Measurements from ENCODE around the gene TCEA2.

TCEA2 gene

DNA sequence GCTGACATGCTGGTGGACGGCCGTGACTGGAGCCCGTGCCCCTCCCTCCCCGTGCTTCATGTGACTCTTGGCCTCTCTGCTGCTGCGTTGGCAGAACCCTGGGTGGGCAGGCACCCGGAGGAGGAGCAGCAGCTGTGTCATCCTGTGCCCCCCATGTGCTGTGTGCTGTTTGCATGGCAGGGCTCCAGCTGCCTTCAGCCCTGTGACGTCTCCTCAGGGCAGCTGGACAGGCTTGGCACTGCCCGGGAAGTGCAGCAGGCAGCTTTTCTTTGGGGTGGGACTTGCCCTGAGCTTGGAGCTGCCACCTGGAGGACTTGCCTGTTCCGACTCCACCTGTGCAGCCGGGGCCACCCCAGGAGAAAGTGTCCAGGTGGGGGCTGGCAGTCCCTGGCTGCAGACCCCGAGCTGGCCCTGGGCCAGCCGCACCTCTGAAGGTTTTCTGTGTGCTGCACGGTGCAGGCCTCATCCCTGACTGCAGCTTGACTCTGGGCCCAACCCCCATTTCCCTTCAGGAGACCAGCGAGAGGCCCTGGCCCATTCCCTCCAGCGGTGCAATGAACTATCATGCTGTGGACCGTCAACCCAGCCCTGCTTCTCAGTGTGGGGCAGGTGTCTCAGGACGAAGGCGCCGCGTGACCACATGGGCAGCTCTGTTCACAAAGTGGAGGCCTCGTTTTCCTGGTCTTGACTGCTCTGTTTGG lies 36.2 kb downstream of the TCEA2 start:
- no peak for DNase-seq

DNA sequence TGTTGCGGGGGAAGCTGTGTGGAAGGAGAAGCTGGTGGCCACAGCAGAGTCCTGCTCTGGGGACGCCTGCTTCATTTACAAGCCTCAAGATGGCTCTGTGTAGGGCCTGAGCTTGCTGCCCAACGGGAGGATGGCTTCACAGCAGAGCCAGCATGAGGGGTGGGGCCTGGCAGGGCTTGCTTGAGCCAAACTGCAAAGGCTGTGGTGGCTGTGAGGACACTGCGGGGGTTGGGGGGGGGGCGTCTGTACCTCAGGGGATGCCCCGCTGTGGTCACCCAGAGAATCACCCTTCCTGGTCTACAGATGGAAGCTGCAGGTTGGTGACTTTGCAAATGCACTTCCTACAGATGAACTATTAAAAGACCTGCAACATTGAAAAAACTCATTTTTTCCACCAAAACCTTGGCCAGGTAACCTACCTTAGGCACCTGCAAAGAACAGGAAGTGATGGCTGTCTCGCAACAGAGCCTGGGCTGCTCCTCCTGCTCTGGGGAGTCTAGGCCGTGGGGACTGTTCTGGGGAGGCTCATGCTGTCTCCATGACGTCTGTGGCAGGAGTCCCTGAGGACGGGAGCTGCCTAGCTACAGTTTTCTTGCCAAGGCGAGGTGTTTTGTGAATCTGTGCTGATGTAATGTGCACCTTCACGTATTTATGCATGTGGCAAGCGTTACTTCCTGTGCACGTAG lies 37.0 kb downstream of the TCEA2 start:
- peak; percentile 43 for DNase-seq

DNA sequence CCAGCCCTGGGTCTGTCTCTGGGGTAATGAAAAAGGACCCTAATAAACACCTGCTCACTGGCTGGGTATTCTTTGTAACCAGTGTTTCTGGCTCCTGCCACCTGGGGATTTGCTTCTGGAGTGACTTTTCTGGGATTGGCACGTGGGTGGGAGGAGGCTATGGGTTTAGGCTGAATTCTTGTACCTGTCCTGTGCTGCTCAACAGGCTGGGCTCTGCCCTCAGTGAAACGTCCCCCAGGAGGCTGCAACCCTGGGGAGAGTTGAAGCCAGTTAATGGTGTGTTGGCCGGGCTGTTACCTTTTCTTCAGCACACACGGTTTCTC lies 37.5 kb downstream of the TCEA2 start:
- DNase-seq: no peak

DNA sequence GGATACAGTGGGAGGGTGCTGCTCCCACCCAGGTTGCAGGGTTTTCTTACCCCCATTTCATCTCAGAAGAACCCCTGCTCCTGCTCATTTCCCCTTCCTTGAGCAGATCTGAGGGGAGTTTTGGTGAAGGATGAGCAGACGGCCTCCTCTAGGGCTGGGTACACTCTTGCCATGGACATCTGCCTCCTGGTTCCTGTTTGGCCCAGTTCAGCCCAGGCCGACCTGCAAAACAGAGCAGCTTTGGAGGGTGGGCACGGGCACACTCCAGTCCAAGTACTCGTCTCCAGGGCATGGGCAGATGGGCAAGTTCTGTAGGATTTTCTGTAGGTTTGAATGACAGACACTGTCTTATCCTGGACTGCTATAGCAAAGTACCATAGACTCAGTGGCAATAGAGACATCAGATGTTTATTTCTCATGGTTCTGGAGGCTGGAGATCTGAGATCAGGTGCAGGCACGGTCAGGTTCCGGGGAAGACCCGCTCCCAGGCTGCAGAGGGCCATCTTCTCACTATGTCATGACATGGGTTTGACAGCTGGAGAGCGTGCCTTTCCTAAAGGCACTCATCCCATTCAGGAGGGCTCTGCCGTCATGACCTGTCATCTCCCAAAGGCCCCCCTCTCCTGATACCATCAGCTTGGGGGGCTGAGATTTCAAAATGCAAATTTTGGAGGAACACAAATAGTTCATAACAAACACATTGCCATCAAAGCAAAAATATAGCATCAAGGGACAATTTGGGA lies 38.1 kb downstream of the TCEA2 start:
- no peak for DNase-seq

DNA sequence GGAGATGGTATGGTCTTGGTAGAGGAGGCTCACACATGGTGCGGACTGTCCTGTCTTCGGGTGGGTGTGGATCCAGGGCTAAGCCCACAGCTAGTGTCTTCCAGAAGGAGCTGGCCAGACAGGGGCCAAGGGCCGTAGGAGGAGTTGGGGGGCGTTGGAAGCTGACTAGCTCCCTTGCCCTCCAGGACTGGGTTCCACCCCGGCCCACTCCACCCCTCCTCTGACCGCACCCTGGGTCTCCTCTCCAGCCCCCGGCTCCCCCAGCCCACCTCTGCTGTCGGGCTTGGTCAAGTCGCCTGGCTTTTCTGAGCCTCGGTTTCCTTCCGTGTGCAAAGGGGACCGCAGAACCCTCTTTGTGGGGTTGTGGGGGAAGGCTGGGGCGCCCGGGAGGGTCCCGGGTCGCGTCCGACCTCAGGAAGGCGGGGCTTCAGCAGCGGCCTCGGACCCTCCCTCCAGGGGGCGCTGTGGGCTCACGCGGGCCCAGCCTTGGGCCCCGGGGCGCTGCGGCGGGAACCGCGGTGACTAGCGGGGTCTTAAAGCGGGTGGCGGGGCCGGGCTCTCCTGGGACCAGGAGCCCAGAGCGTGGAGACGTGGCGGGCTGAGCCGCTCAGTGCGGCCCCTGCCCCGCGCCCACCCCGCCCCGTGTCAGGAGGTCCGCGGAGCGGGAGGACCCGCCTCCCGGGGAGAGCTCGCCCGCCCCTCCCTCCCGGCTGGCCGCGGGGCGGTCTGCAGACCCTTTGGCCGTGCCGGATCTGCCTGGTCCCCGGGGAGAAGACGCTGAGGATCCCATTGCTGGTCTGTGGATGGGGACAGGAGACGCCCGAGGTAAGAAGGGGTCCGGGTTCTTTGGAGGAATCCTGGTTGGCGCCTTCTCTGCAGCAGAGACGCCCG lies 39.0 kb downstream of the TCEA2 start:
- DNase-seq: peak; percentile 63

DNA sequence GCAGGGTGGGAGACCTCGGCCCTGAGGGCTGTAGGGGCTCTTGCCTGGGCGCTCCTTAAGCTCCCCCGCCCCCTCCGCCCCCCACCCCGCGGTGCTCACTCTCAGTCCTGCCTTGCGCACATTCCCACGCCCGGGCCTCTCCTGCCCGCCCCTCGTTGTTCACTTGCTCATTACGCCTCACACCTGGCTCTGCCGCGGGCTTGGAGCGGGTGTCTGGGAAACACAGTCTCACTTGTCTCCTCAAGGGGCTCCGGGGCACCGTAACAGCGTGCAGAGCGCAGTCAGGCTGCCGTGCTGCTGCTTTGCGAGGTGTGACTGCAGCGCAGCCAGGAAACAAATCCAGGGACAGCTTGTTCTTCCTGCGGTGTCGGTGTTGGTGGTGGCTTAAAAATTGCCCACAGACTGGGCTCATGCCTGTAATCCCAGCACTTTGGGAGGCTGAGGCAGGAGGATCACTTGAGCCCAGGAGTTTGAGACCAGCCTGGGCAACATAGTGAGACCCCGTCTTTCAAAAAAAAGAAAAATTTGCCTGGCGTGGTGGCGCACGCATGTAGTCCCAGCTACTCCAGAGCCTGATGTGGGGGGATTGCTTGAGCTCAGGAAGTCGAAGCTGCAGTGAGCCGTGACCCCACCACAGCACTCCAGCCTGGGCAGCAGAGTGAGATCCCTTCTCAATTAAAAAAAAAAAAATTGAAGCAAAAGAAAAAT lies 39.8 kb downstream of the TCEA2 start:
- DNase-seq: no peak

DNA sequence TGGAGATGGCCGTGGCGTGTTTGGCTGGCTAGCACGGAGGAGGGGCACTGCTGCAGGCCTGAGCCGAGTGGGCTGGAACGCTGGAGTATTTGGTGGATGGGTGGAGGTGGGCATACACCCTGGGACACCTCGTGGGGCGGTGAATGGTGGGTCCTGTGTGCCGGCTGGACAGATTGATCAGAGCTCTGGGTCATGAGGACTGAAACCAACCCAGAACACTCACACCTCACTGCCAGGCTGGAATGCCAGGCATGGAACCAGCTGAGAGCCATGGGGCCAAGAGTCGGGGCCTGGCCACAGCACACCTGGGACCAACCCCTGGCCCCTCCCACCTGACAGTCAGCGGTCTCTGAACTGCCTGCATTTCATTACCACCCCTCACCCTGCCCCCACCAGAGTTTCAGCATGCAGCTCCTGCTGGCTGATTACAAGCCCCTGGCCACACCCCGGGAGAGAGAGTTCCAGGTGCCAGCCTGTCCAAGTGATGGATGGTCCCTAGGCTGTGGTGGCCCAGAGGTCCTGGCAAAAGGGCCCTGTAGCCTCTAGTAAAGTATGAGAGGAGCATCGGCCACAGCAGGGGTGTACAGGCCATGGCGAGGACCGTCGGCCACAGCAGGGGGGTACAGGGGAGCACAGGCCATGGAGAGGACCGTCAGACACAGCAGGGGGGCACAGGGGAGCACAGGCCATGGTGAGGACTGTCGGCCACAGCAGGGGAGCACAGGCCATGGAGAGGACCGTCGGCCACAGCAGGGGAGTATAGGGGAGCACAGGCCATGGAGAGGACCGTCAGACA lies 41.1 kb downstream of the TCEA2 start:
- DNase-seq: no peak

DNA sequence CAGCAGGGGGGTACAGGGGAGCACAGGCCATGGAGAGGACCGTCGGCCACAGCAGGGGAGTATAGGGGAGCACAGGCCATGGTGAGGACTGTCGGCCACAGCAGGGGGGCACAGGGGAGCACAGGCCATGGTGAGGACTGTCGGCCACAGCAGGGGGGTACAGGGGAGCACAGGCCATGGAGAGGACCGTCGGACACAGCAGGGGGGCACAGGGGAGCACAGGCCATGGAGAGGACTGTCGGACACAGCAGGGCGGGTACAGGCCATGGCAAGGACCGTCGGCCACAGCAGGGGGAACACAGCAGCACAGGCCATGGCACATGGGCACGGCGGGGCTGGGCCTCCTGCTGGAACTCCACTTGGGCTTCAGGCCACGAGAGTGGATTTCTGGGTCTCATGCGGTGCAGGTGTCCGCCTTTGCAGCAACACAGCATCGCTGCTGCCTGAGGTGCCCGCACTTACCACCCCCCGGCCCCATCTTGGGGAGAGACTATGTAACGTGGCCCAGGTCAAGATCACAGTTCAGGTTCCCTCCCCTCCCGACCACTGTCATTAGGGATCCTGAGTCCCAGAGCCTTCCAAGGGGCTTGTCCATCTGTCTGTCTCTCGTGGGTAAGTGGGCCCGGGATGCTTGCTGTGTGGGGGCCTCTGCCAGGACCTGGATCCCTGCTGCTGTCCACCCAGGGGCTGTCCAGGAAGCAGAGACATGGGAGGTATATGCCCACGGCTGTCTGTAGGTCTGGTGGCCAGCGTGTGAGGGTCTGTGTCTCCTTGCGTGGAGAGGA lies 41.9 kb downstream of the TCEA2 start:
- DNase-seq: no peak

DNA sequence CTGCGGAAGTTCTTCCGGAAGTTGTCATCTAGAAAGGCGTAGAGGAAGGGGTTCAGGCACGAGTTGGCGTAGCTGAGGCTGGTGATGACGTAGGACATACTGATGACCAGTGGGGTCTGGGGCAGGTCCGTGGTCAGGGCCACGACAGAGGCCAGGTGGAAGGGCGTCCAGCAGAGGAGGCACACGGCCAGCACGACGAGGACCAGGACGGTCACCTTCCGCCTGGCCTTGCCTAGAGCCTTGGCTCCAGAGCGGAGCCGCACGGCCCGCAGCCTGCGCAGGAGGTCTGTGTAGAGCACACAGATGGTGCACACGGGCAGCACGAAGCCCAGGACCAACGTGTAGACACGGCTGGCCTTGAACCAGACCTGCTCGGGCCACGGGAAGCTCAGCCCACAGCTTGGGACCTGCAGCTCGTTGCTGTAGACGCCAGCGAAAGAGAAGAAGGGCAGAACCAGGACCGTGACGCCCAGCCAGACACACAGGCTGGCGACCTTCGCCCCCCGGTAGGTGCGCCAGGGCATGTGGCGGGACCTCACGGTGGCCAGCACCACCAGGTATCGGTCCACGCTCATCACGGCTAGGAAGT lies 42.9 kb downstream of the TCEA2 start:
- DNase-seq: no peak

DNA sequence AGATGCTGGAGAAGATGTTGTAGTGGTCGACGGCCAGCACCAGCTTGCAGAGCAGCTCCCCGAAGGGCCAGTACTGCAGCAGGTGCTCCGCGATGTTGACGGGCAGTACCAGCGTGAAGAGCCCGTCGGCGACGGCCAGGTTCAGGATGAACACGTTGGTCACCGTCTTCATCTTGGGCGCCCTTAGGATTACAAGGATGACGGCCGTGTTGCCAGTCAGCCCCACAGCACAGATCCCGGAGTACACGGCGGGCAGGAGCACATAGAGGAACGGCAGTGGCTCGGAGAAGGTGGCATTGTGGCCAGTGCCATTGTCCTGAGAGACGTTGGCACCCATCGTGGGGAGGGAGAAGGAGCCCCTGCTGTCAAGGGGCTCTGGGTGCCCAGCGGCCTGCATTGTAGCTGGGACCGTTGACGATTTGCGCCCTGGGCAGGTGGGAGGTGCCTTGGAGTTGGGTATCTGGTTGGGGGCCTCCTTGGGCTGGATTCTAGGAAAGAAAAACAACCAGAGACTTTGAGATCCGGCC lies 43.5 kb downstream of the TCEA2 start:
- no peak for DNase-seq

DNA sequence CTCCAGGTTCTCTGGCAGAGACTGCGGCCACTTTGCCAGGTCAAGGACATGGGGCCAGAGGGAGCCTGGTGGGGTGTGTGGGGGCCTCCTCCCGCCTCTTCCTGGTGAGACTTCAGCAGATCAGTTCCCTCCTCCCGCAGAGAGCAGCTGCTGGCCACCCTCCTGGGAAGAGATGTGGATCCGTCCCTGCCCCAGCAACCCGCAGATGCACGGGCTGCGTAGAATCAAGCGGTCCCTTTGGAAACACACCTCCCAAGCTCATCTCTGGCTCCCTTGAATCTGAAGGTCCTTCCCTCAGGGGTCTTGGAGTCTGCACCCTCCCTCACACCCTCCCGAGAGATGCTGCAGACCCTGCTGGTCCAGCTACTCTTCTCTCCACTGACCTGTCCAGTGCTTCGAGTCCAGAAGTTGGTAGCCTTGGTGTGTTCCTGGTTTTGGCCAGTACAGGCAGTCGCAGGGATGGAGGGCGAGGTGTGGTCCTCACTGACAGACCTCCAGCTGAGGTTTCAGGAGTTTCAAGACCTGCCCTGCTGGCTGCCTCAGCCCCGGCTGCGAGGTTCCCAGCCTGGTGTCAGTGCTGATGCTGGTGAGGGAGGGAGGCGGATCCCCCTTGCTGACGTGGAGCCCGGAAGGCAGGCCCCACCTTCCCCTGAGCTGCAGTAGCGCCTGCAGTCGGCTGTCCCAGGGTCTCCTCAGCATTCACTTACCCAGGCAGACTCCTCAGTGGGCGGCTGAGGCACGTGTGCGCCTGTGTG lies 44.2 kb downstream of the TCEA2 start, which contains the start of gene NPBWR2:
TSS of gene NPBWR2 (minus strand) at position 585 of the 755 bp plus-strand sequence. CDS start 734 bp downstream, outside the sequence.
- DNase-seq: no peak

DNA sequence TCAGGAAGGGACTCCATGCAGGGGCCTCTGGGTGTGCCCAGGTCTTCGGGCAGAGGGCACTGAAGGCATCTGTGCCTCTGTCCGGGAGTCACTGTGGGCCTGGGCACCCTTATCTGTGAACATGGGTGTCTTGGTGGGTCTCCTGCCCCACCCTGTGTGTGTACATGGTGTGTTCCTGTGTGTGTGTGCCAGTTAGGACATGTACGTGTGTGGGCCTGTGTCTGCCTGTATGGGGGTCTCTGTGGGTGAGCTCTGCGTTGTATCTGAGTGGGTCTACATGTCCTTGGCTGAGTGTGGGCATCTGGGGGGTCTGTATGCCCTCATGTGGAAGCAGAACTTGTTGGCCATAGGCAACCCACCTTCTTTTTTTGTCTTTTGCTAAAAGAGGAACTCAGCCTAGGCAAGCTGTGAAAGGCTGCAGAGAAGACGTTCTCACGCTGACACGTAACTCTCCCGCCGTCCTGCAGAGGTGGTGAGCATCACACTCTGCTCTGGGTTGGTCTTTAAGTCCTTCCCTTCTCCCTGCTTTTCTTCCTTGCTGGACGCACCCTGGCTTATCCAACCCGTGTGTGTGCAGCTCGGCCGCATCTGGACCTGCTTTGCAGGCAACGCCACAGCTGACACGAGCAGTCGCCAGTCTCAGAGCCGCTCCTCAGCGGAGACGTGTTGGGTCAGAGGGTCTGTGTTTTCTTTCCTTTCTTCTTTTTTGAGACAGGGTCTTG lies 44.9 kb downstream of the TCEA2 start:
- no peak for DNase-seq

DNA sequence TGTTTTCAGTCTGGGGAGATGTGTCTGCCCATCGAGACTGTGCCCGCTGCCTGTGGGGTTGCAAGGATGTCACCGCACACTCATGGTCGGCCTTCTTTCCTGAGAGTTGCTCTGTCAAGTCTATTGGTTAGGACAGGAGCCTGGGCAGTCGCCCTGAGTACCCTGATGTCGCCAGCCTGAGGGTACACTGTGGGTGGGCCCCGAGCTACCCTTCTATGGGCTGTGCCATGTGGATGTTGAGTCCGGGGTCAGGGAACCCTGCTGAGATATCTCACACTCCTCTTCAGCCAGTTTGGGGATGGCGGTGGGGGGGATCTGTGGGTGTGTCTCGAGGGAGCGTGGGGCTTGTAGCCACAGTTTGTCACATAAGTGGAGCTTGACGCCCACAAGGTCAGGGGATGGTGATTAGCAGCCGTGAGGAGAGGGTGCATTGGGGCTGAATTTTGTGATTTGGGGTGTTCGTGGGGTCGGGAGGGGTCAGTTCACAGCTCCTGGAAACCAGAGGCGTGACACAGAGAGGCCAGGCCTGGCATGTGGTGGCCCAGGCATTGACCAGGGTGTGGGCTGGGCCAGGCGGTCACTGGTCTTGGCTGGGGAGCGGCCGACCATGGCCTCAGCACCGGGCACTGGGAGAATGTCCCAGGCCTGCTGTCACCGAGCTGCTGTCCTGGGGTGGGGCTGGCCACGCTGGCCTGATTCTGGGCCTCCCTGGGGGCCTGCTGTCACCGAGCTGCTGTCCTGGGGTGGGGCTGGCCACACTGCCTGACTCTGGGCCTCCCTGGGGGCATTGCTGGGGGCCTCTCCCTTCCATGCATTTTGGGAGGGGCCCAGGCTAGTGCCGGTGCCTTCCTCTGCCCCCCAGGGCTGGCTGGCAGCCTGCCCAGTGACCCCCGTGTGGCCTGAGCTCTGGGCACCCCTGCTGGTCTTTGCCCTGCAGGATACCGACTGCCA lies 46.0 kb downstream of the TCEA2 start:
- DNase-seq: no peak

DNA sequence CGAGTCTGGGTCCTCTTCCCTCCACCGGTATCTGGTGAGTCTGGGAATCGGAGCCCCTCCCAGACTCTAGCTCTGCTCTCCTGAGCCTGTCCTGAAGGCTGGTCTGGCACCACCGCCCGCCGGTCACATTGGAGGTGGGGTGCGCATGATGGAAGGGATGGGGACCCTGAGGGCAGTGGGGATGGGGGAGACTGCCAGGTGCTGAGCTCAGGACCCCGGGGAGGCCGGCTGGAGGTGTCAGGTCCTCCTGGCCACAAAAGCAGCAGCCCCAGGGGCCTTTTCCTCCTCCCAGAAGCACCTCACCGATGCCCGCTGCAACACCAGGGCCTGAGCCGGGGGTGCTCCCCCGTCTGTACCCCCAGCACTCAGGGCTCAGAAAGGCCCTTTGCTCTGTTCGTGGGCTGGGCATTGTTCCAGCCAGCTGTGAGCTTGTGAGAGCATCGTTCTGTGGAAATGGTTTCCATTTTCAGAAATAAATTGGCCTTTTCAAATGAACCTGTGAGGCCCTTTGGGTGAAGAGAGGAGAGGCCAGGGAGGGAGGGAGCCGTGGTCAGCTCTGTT lies 46.9 kb downstream of the TCEA2 start:
- no peak for DNase-seq

DNA sequence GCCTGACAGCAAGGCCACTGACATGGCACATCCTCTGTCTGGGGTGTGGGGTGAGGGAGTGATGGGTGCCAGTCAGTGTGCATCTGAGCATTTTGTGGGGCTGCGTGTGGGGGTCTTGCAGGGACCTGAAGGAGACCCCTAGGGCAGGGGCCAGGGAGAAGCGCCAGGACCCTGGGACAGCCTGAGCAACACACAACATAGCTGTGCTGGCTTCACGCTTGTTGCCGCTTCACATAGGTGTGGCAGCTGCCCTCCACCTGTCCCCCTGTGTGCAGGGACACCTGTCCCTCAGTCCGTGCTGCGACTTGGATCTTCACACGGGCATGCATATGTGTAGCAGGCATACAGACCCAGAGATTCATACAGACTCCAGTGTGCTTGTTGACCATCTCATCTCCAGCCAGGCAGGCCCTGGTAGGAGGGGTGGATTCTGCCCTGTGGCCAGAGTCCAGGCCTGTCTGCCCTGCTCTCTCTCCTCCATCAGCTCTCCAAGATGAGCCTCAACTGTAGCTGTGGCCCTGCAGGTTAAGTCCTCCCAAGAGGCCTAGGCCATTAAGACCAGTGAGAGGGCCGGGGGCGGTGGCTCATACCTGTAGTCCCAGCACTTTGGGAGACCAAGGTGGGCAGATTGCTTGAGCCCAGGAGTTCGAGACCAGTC lies 47.5 kb downstream of the TCEA2 start:
- DNase-seq: no peak
